ENCODE data around the gene TRIM40.
A peak's percentile ranks its signal among the peaks of the same experiment; 100 is the strongest.
"Not testable (repeated sequence)": the region's sequence is repeated elsewhere in the genome, so short reads cannot be mapped to it uniquely, and the experiment has no call there.

TRIM40 gene

GRCh38 chr6:30160008-30160784 is 24.3 kb downstream of the TRIM40 start:
- DNase-seq = no peak
- in situ Hi-C loops (cut with MboI; ENCODE audit: low pct_unique_long_range_greater_than_20kb, low sequenced_read_pairs) = no loop called here

- in situ Hi-C loops (cut with MboI; ENCODE audit: low pct_unique_long_range_greater_than_20kb, low sequenced_read_pairs) = no loop called here
- DNase-seq = no peak
Observed at GRCh38 chr6:30160785-30161531, 25.0 kb downstream of the TRIM40 start, which contains the start of gene TRIM10. TSS of gene TRIM10 (minus strand) at chr6:30161211. CDS start at chr6:30160858, 353 bp downstream.

DNA sequence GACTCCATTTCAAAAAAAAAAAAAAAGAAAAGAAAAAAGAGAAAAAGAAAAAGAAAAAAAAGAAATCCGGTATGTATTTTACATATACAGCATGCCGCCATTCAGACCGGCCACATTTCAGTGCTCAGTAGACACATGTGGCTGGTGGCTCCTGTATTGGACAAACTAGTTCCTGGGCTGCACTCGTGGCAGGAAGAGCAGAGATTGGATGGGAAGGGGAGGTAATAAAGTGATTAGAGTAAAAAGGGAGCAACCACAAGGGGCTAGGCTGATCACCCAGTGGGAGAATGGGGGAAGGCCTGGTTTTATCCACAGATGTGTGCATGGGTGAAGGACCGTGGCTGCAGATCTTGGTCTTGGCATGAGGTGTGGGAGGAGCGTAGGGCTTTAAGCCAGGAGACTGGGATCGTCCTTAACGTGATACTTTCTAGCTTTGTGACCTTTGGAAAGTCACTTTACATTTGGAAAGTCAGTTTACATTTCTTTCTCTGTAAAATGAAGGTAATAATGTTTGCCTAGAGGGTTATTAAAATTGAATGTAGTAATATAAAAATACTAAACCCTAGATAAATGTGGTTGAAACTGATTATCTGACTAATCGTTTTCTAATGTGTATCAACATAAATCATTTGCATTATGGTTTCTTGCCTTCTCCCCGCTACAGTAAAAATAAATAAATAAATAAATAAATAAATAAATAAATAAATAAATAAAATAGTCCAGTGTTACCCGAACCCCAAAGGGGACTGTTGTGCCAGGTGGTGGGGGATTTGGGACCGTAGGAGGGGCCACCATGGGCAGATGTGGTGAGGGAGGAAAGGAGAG is 26.5 kb downstream of the TRIM40 start:
- in situ Hi-C loops (cut with MboI; ENCODE audit: low pct_unique_long_range_greater_than_20kb, low sequenced_read_pairs) = no loop called here
- no peak for DNase-seq

GRCh38 chr6:30163090-30163917 is 27.4 kb downstream of the TRIM40 start, which contains the start of gene TRIM15:
TSS of gene TRIM15 (plus strand) at chr6:30163546. CDS start at chr6:30163685, 139 bp downstream.
- DNase-seq = peak; percentile 58
- in situ Hi-C loops (cut with MboI; ENCODE audit: low pct_unique_long_range_greater_than_20kb, low sequenced_read_pairs) = no loop called here

DNA sequence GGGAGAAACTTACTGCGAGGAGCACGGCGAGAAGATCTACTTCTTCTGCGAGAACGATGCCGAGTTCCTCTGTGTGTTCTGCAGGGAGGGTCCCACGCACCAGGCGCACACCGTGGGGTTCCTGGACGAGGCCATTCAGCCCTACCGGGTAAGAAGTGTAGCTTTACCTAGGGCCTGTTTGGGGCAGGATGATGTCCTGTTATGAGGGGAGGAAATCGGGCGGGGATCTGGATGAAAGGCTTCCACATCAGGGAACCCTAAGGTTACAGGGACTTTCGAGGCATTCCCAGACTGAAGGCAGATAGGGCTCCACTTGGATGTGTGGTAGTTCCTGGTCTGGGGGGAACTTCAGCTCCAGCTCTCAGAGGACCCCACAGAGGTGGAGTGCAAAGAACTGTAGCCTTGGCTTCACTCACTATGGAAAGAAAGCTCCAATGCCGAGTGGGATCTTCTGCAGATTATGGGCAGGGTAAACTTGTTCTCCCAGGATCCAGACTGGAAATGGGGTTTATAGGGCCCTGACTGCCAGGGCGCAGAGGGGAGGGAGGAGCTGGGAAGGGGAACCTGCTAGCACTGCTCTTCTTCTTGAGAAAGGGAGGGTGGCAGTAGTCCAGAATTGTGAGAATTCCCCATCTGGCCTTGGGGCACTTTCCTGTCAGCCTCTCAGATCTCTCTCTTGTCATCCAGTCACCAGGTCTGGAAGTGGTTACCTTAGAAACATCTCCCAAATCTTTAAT is 28.1 kb downstream of the TRIM40 start:
- in situ Hi-C loops (cut with MboI; ENCODE audit: low pct_unique_long_range_greater_than_20kb, low sequenced_read_pairs) = no loop called here
- DNase-seq = no peak

DNA sequence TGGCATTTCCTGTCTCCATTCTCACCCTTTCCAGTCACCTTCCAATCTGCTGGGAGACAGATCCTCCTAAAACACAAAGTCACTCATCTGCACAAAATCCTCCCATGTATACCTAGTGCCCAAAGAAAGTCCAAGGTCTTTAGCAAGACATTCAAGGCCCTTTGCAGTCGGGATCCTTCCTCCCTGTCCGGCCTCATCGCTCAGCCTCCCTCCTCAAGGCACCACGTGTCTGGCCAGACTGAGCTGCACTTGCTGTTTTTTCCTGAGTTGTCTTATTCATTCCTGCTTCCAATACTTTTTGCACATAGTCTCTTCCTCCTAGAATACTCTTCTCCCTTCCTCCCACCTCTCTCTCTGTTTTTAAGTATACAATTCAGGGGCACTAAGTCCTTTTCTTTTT is 28.8 kb downstream of the TRIM40 start:
- in situ Hi-C loops (cut with MboI; ENCODE audit: low pct_unique_long_range_greater_than_20kb, low sequenced_read_pairs) = no loop called here
- DNase-seq = no peak

- DNase-seq; in situ Hi-C loops (cut with MboI; ENCODE audit: low pct_unique_long_range_greater_than_20kb, low sequenced_read_pairs): not testable (repeated sequence)
Observed at GRCh38 chr6:30165238-30165637, 29.3 kb downstream of the TRIM40 start.

DNA sequence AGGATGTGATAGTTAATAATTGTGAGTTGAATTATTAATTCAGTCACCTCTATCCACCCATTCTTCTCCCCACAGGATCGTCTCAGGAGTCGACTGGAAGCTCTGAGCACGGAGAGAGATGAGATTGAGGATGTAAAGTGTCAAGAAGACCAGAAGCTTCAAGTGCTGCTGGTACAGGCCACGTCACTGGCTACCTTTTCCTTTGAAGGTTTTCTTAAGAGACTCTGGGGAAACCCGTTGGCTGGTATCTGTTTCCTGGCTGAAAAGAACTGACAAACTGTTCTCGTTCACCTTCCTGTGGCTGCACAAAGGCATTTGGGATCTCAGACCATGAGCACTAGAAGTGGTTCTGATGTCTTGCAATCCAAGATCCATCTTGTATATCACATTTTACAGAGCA is 31.2 kb downstream of the TRIM40 start:
- no peak for DNase-seq
- in situ Hi-C loops (cut with MboI; ENCODE audit: low pct_unique_long_range_greater_than_20kb, low sequenced_read_pairs) = no loop called here

GRCh38 chr6:30168741-30169140 is 32.8 kb downstream of the TRIM40 start:
- in situ Hi-C loops (cut with MboI; ENCODE audit: low pct_unique_long_range_greater_than_20kb, low sequenced_read_pairs) = no loop called here
- no peak for DNase-seq

DNA sequence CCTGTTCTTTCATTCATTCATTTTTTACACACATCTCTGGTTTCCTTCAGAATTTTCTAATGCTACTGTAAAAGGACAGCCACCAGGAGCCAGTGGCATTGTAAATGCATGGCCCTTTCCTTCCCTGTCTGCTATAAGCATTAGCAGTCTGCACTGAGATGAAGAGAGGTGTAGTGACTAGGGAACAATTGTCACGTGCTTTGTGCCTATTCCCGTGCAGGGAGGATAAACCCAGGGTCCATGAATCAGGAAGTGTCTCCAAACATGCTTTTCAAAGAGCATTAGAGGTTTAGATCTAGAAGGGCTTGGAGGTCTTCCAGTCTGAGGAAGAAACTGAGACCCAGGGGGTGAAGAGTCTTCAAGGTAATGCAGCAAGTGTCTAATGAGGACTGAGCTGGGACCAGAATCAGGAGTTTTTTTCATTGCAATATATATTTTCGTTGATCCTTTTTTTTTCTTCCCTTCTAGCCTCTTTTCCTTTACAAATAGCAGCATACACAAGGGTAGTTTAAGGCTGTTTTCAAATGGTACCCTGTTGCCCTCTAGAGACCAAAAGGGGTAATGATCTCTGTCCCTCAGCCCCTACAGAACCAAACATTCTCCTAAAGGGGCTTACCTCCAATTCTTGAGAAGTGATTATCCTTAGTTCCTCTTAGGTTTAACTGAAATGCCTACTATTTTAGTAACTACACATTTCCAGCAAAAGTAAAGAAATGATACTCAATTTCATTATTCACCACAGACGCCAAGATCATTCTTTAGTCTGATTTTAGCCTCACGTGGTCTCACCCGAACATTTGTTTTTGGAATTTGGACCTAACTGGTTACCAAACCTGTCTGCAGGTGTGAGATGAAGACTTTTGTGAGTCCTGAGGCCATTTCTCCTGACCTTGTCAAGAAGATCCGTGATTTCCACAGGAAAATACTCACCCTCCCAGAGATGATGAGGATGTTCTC is 34.0 kb downstream of the TRIM40 start:
- in situ Hi-C loops (cut with MboI; ENCODE audit: low pct_unique_long_range_greater_than_20kb, low sequenced_read_pairs) = no loop called here
- peak; percentile 90 for DNase-seq

DNA sequence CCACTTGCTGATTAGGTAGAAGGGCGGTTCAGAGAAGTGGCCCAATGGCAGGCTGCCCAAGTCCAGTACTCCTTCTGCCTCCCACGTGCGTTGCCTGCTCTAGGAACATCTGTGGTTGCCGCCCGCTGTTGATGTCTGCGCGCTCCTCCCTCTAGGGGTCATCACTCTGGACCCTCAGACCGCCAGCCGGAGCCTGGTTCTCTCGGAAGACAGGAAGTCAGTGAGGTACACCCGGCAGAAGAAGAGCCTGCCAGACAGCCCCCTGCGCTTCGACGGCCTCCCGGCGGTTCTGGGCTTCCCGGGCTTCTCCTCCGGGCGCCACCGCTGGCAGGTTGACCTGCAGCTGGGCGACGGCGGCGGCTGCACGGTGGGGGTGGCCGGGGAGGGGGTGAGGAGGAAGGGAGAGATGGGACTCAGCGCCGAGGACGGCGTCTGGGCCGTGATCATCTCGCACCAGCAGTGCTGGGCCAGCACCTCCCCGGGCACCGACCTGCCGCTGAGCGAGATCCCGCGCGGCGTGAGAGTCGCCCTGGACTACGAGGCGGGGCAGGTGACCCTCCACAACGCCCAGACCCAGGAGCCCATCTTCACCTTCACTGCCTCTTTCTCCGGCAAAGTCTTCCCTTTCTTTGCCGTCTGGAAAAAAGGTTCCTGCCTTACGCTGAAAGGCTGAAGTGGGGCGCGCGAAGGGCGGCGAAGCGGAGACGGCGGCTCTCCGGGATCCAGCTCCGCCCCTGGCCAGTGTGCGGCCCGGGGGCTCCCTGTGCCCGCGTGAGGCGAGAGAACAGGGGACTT is 35.9 kb downstream of the TRIM40 start:
- DNase-seq = no peak
- in situ Hi-C loops (cut with MboI; ENCODE audit: low pct_unique_long_range_greater_than_20kb, low sequenced_read_pairs) = no loop called here

DNA sequence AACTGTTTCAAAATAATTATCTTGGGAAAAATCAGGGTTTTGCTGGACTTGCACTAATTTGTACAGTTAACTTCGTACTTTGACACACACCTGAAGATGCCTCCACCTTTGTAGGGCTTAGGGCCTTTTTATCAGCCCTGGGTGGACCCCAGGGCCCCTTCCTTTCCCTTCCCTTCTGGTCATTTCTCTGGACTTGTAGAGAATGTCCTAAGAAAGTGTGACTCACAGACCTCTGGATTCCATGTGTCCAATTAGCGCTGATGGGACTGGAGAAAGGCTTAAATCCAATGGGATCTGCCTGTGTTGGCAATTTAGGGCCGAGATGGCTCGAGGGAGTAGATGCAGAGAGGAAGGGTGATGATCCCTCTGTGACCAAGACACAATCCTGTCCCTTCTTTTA is 36.7 kb downstream of the TRIM40 start:
- DNase-seq = no peak
- in situ Hi-C loops (cut with MboI; ENCODE audit: low pct_unique_long_range_greater_than_20kb, low sequenced_read_pairs) = no loop called here

GRCh38 chr6:30175765-30176164 is 39.8 kb downstream of the TRIM40 start:
- no peak for DNase-seq
- in situ Hi-C loops (cut with MboI; ENCODE audit: low pct_unique_long_range_greater_than_20kb, low sequenced_read_pairs) = no loop called here

GRCh38 chr6:30178837-30179236 is 42.9 kb downstream of the TRIM40 start:
- no peak for DNase-seq
- in situ Hi-C loops (cut with MboI; ENCODE audit: low pct_unique_long_range_greater_than_20kb, low sequenced_read_pairs) = no loop called here

DNA sequence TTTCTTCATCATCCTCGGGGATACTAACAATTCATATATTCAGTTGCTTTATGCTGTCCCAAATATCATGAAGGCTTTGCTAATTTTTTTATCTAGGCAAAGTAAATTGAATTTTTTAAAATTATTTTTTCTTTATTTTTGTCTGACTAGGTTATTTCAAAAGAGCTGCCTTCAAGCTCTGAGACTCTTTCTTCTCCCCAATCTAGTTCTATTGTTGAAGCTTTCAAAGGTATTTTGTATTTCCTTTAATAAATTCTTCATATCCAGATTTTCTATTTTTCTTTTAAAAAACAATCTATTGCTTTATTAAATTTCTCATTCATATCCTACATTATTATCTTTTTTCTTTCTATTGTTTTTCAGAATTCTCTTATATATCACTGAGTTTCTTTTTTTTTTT is 44.2 kb downstream of the TRIM40 start:
- DNase-seq = no peak
- in situ Hi-C loops (cut with MboI; ENCODE audit: low pct_unique_long_range_greater_than_20kb, low sequenced_read_pairs) = no loop called here

DNA sequence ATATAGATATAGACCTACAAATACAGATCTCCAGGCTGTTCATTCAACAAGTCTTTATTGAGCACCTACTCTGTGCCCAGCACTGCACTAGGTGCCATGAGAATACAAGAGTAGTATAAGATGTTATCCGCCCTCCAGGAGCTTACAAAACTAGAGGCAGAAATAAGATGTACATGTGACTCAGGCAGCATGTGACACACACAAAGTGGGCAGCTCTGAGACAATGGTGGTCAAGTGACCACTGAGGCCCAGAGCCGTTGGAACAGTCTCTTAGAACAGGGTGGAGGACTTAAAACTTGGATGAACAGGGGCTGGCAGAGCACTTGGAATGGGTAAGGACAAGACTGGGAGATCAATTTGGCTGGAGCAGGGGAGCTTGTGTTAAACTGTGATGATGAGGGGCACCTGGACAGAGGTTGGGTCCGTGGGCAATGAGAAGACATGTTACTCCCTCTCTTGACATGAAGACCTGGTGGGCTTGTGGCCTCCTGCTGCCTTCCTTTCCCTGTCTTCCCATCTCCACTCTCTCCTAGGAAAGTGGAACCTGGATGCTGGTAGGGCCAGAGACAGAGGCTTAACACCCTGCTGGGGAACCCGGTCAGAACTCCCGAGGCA is 48.6 kb downstream of the TRIM40 start:
- in situ Hi-C loops (cut with MboI; ENCODE audit: low pct_unique_long_range_greater_than_20kb, low sequenced_read_pairs) = no loop called here
- DNase-seq = no peak
